H9 (cell line): ENCODE data around the gene H2BW1. TPM values are rescaled to one million over a fixed set of nuclear protein-coding genes. Genes with fewer than 3 reads are reported as not detected.
"Not testable (repeated sequence)": the region's sequence is repeated elsewhere in the genome, so short reads cannot be mapped to it uniquely, and the experiment has no call there.

Source experiments
- DNase-seq: peaks from one replicate; pipeline ENCODE4 v3.0.0-alpha.2; 2017
- H2AFZ ChIP-seq: one replicate; pipeline ENCODE4 v1.6.1; 2013; ENCODE audit warnings: mild to moderate bottlenecking, low read length, control low read depth, moderate library complexity
- H2AK5ac ChIP-seq: 2 replicates; pipeline ENCODE4 v1.6.1; 2013; ENCODE audit warnings: low read length, control low read depth, mixed read lengths; ENCODE audit not compliant: insufficient read length
- H2BK120ac ChIP-seq: one replicate; pipeline ENCODE4 v1.6.1; 2013; ENCODE audit warnings: low read depth, mild to moderate bottlenecking, low read length, control low read depth, inconsistent platforms; ENCODE audit not compliant: poor library complexity, severe bottlenecking
- H2BK12ac ChIP-seq: 2 replicates; pipeline ENCODE4 v1.6.1; 2013; ENCODE audit warnings: low read length, control low read depth, mixed read lengths, low read depth; ENCODE audit not compliant: insufficient read length
- H2BK15ac ChIP-seq: 2 replicates; pipeline ENCODE4 v1.6.1; 2013; ENCODE audit warnings: low read depth, low read length, control low read depth
- H2BK20ac ChIP-seq: one replicate; pipeline ENCODE4 v1.6.1; 2013; ENCODE audit warnings: low read depth, mild to moderate bottlenecking, low read length, control low read depth, inconsistent platforms; ENCODE audit not compliant: poor library complexity, severe bottlenecking
- H2BK5ac ChIP-seq: 2 replicates; pipeline ENCODE4 v1.6.1; 2013; ENCODE audit warnings: low read length, control low read depth, mixed read lengths; ENCODE audit not compliant: insufficient read length
- H3K14ac ChIP-seq: 2 replicates; pipeline ENCODE4 v1.6.1; 2013; ENCODE audit warnings: low read length, control low read depth; ENCODE audit not compliant: insufficient read depth
- H3K18ac ChIP-seq: 2 replicates; pipeline ENCODE4 v1.6.1; 2013; ENCODE audit warnings: low read depth, mild to moderate bottlenecking, mixed read lengths, low read length, control low read depth; ENCODE audit not compliant: insufficient read length
- H3K23ac ChIP-seq: 2 replicates; pipeline ENCODE4 v1.6.1; 2013; ENCODE audit warnings: low read length, control low read depth, mixed read lengths, low read depth; ENCODE audit not compliant: insufficient read length
- H3K23me2 ChIP-seq: 2 replicates; pipeline ENCODE4 v1.6.1; 2013; ENCODE audit warnings: low read depth, mild to moderate bottlenecking, mixed read lengths, low read length, control low read depth; ENCODE audit not compliant: insufficient read length, poor library complexity, severe bottlenecking
- H3K27ac ChIP-seq: 2 replicates; pipeline ENCODE4 v1.5.1; 2013; ENCODE audit warnings: low read length, control low read depth, mixed read lengths, low read depth; ENCODE audit not compliant: insufficient read length
- H3K27me3 ChIP-seq: 2 replicates; pipeline ENCODE4 v1.6.1; 2013; ENCODE audit warnings: low read length, control low read depth, inconsistent platforms; ENCODE audit not compliant: insufficient read depth
- H3K4ac ChIP-seq: 2 replicates; pipeline ENCODE4 v1.6.1; 2013; ENCODE audit warnings: low read depth, mild to moderate bottlenecking, control low read depth, inconsistent platforms, low read length, moderate library complexity
- H3K4me1 ChIP-seq: 2 replicates; pipeline ENCODE4 v1.6.1; 2013; ENCODE audit warnings: low read length, control low read depth, inconsistent platforms; ENCODE audit not compliant: insufficient read depth
- H3K4me2 ChIP-seq: 2 replicates; pipeline ENCODE4 v1.6.1; 2013; ENCODE audit warnings: low read length, control low read depth, mixed read lengths; ENCODE audit not compliant: insufficient read length, insufficient read depth
- H3K56ac ChIP-seq: 2 replicates; pipeline ENCODE4 v1.6.1; 2013; ENCODE audit warnings: low read depth, mild to moderate bottlenecking, mixed read lengths, low read length, control low read depth; ENCODE audit not compliant: insufficient read length
- H3K79me1 ChIP-seq: 2 replicates; pipeline ENCODE4 v1.6.1; 2013; ENCODE audit warnings: low read depth, mild to moderate bottlenecking, moderate library complexity, low read length, control low read depth, inconsistent platforms; ENCODE audit not compliant: insufficient read depth, poor library complexity, severe bottlenecking
- H3K79me2 ChIP-seq: 2 replicates; pipeline ENCODE4 v1.6.1; 2013; ENCODE audit warnings: low read length, control low read depth, inconsistent platforms; ENCODE audit not compliant: insufficient read depth
- H3K9ac ChIP-seq: 2 replicates; pipeline ENCODE4 v1.6.1; 2013; ENCODE audit warnings: low read length, control low read depth, mixed read lengths; ENCODE audit not compliant: insufficient read length; ENCODE audit errors: extremely low read depth
- H3K9me3 ChIP-seq: one replicate; pipeline ENCODE4 v1.6.1; 2013; ENCODE audit warnings: low read depth, low read length, inconsistent platforms; ENCODE audit not compliant: control insufficient read depth
- H3T11ph ChIP-seq: one replicate; pipeline ENCODE4 v1.6.1; 2013; ENCODE audit warnings: mild to moderate bottlenecking, low read length, control low read depth, inconsistent platforms
- H4K20me1 ChIP-seq: one replicate; pipeline ENCODE4 v1.6.1; 2013; ENCODE audit not compliant: control insufficient read depth, insufficient read length, insufficient read depth
- H4K5ac ChIP-seq: 2 replicates; pipeline ENCODE4 v1.6.1; 2013; ENCODE audit warnings: low read depth, mild to moderate bottlenecking, mixed read lengths, low read length, control low read depth; ENCODE audit not compliant: insufficient read length
- H4K8ac ChIP-seq: replicated peaks from 2 replicates; pipeline ENCODE4 v1.6.1; 2013; ENCODE audit warnings: low read length, control low read depth, mixed read lengths, low read depth; ENCODE audit not compliant: insufficient read length
- H4K91ac ChIP-seq: 2 replicates; pipeline ENCODE4 v1.6.1; 2013; ENCODE audit warnings: low read depth, mild to moderate bottlenecking, moderate library complexity, mixed read lengths, low read length, control low read depth; ENCODE audit not compliant: insufficient read length
- H3K27ac Mint-ChIP-seq, 3 experiments: 2 replicates in 2 of 3; 3 replicates in 1 of 3; pipeline ENCODE4 v1.8.0; 2020 to 2021; ENCODE audit warnings: mixed read lengths in 3 of 3, mild to moderate bottlenecking in 1 of 3, moderate library complexity in 1 of 3
- H3K27me3 Mint-ChIP-seq: 2 replicates; pipeline ENCODE4 v1.8.0; 2021; ENCODE audit warnings: low read depth, mild to moderate bottlenecking, moderate library complexity, mixed read lengths
- H3K36me3 Mint-ChIP-seq, 3 experiments: 2 replicates in 2 of 3; 3 replicates in 1 of 3; pipeline ENCODE4 v1.8.0; 2020 to 2021; ENCODE audit warnings: low read depth in 3 of 3, mixed read lengths in 3 of 3; ENCODE audit not compliant: insufficient read depth in 1 of 3
- H3K4me1 Mint-ChIP-seq, 2 experiments: 2 replicates each; pipeline ENCODE4 v1.8.0; 2020; ENCODE audit warnings: mixed read lengths in 2 of 2
- H3K4me3 Mint-ChIP-seq, 2 experiments: 2 replicates in 1 of 2; 3 replicates in 1 of 2; pipeline ENCODE4 v1.8.0; 2020 to 2021; ENCODE audit warnings: mild to moderate bottlenecking in 2 of 2, mixed read lengths in 2 of 2, moderate library complexity in 1 of 2
- H3K9me3 Mint-ChIP-seq, 2 experiments: 2 replicates in 1 of 2; 3 replicates in 1 of 2; pipeline ENCODE4 v1.8.0; 2020; ENCODE audit warnings: mild to moderate bottlenecking in 2 of 2, mixed read lengths in 2 of 2, moderate library complexity in 1 of 2
- WGBS: extraction: QIAGEN DNeasy Blood & Tissue Kit; methylation state at CpG from one replicate; pipeline ENCODE4 v1.1.7; 2013; ENCODE audit warnings: missing lambda C conversion rate, low lambda C conversion rate, mixed read lengths; ENCODE audit not compliant: insufficient read length; ENCODE audit errors: extremely low coverage; 5-methylcytosine and 5-hydroxymethylcytosine counted together
- total RNA-seq: library from RNA; stranded (reverse); gene quantifications from 2 replicates; pipeline ENCODE4 v1.2.1, GENCODE V29; 2021

The H2BW1 gene
- total RNA-seq, 1 experiment from 2014 or later: 0.26 TPM

DNA sequence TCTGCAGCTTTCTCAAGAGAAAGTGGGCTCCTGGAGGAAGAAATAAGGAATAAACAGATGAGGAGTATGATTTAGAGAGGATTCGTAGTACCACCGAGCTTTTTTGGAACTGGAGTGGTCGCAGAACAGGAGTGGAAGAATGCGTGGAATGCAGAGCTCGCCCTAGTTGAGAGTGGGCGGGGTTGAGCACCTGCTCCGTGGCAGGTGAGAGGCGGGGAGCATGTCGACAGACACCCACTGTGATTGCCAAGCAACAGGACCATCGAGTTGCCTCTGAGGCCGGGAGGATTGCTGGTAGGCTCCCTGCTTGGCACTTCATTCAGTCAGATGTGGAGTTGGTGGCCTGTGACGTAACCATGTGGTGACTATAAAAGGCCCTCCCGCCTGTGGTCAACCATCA is 41.4 kb upstream of the H2BW1 start:
- H3K27ac ChIP-seq, H3K4me1 Mint-ChIP-seq, DNase-seq, H2BK5ac ChIP-seq, H3K18ac ChIP-seq, H2BK120ac ChIP-seq, H2AK5ac ChIP-seq, H2AFZ ChIP-seq, H3K4ac ChIP-seq, H3K27me3 Mint-ChIP-seq, H4K20me1 ChIP-seq, H3K27me3 ChIP-seq, H3K23me2 ChIP-seq, H3K27ac Mint-ChIP-seq, H3K9me3 Mint-ChIP-seq, H3K4me3 Mint-ChIP-seq, H3K56ac ChIP-seq, H3K4me2 ChIP-seq, H3K23ac ChIP-seq, H3K14ac ChIP-seq, H2BK20ac ChIP-seq, H2BK12ac ChIP-seq, H3K79me1 ChIP-seq, H3K79me2 ChIP-seq, H4K91ac ChIP-seq, H4K8ac ChIP-seq, H3K9me3 ChIP-seq, H3K36me3 Mint-ChIP-seq, H3T11ph ChIP-seq, H3K9ac ChIP-seq, H2BK15ac ChIP-seq, H4K5ac ChIP-seq, H3K4me1 ChIP-seq: not testable (repeated sequence)
- WGBS: no CpG with 5 or more reads among the region's 13 CpGs
